Endothelial cell of umbilical vein (primary cell): ENCODE data around the gene CD44. TPM values are rescaled to one million over a fixed set of nuclear protein-coding genes. Genes with fewer than 3 reads are reported as not detected.

Experiments used
- BruUV-seq: library from RNA; stranded (reverse); fragments of 400-500 nt; replicated peaks from 2 replicates; lab custom pipeline; 2021; lab: Mats Ljungman, UMichigan
- CTCF ChIA-PET: fragments of 300-600, 350-600 bp; sonication (Branson Sonifier 250); formaldehyde crosslinking; loops from one replicate; lab custom pipeline; 2021; ENCODE audit warnings: antibody characterized with exemption, inconsistent platforms; lab: Charles Lee
- POLR2A ChIA-PET: fragments of 300-600, 350-600 bp; sonication (Branson Sonifier 250); formaldehyde crosslinking; loops from one replicate; lab custom pipeline; 2021; ENCODE audit warnings: antibody characterized with exemption, inconsistent platforms; lab: Charles Lee
- DNase-seq: peaks from one replicate; pipeline ENCODE4 v3.0.0-alpha.2; 2011; ENCODE audit warnings: low read depth, low spot score
- FAIRE-seq: peaks from 2 replicates; lab custom pipeline; 2011; peaks lifted over from hg19 to GRCh38; lab: Jason Lieb, UNC
- H2AFZ ChIP-seq: 2 replicates; pipeline ENCODE4 v1.6.0; 2012; ENCODE audit warnings: low read depth, low read length, control low read depth, inconsistent platforms
- H3K27ac ChIP-seq: 2 replicates; pipeline ENCODE4 v1.5.1; 2011; ENCODE audit warnings: low read depth, mild to moderate bottlenecking, control low read depth, low read length, moderate library complexity; ENCODE audit not compliant: insufficient read depth
- H3K27me3 ChIP-seq, 2 experiments: 2 replicates each; pipeline versions ENCODE4 v1.6.0 to v1.6.1; 2011; ENCODE audit warnings: low read length in 2 of 2, mixed read lengths in 1 of 2; ENCODE audit not compliant: control insufficient read depth in 2 of 2, insufficient read depth in 2 of 2
- H3K36me3 ChIP-seq, 2 experiments: 2 replicates in 1 of 2; 3 replicates in 1 of 2; pipeline ENCODE4 v1.5.1; 2011; ENCODE audit warnings: low read length in 2 of 2, mild to moderate bottlenecking in 1 of 2, moderate library complexity in 1 of 2; ENCODE audit not compliant: control insufficient read depth in 2 of 2, insufficient read depth in 2 of 2; ENCODE audit errors: extremely low read depth in 1 of 2
- H3K4me1 ChIP-seq: 3 replicates; pipeline ENCODE4 v1.5.1; 2011; ENCODE audit warnings: mild to moderate bottlenecking, low read length; ENCODE audit not compliant: control insufficient read depth, insufficient read depth; ENCODE audit errors: extremely low read depth
- H3K4me2 ChIP-seq: 2 replicates; pipeline ENCODE4 v1.6.1; 2011; ENCODE audit warnings: low read length, control low read depth, mixed read lengths; ENCODE audit not compliant: insufficient read depth
- H3K4me3 ChIP-seq, 3 experiments: fragments of 200-600 bp in 1 of 3; sonication (generic), shearing (Covaris generic) in 1 of 3; replicated peaks in 1 of 3; 2 replicates each; pipeline ENCODE4 v1.5.1; 2011 to 2016; ENCODE audit warnings: control low read depth in 3 of 3, low read length in 3 of 3, mild to moderate bottlenecking in 2 of 3, inconsistent platforms in 1 of 3, low read depth in 1 of 3, moderate library complexity in 1 of 3; ENCODE audit not compliant: insufficient read depth in 1 of 3
- H3K79me2 ChIP-seq: 2 replicates; pipeline ENCODE4 v1.6.0; 2012; ENCODE audit warnings: low read length, inconsistent platforms; ENCODE audit not compliant: control insufficient read depth, insufficient read depth
- H3K9ac ChIP-seq: replicated peaks from 2 replicates; pipeline ENCODE3; 2011; ENCODE audit warnings: low read length, control low read depth; ENCODE audit not compliant: insufficient read depth; ENCODE audit errors: extremely low read depth
- H3K9me1 ChIP-seq: replicated peaks from 3 replicates; pipeline ENCODE4 v1.6.0; 2011; ENCODE audit warnings: mild to moderate bottlenecking, low read length; ENCODE audit not compliant: control insufficient read depth, insufficient read depth; ENCODE audit errors: extremely low read depth
- H3K9me3 ChIP-seq: replicated peaks from 2 replicates; pipeline ENCODE4 v1.5.1; 2012; ENCODE audit warnings: low read length, inconsistent platforms; ENCODE audit not compliant: control insufficient read depth, insufficient read depth
- H4K20me1 ChIP-seq: replicated peaks from 2 replicates; pipeline ENCODE3; 2011; ENCODE audit warnings: mild to moderate bottlenecking, low read length; ENCODE audit not compliant: control insufficient read depth, insufficient read depth; ENCODE audit errors: extremely low read depth
- CTCF ChIP-seq, 2 donors: IDR thresholded peaks; 1 replicate in 1 of 2; 2 replicates in 1 of 2; pipeline ENCODE4 v1.5.1; 2011; ENCODE audit warnings: low read length in 2 of 2, mild to moderate bottlenecking in 2 of 2, moderate library complexity in 2 of 2, control low read depth in 1 of 2, inconsistent platforms in 1 of 2, low read depth in 1 of 2; ENCODE audit not compliant: insufficient read depth in 1 of 2; ENCODE audit errors: extremely low read depth in 1 of 2
- EZH2 ChIP-seq: IDR thresholded peaks from 2 replicates; pipeline ENCODE4 v1.6.1; 2012; ENCODE audit warnings: borderline replicate concordance, low read depth, mild to moderate bottlenecking, moderate library complexity, low read length, inconsistent platforms; ENCODE audit not compliant: severe bottlenecking
- FOS ChIP-seq: IDR thresholded peaks from 2 replicates; pipeline ENCODE4 v1.6.1; 2011; ENCODE audit warnings: mild to moderate bottlenecking, low read length, moderate library complexity, borderline replicate concordance; ENCODE audit not compliant: insufficient read depth
- GATA2 ChIP-seq: IDR thresholded peaks from 2 replicates; pipeline ENCODE4 v1.7.0; 2011; ENCODE audit warnings: low read depth, mild to moderate bottlenecking, moderate library complexity, mixed read lengths, low read length; ENCODE audit not compliant: insufficient read length, insufficient read depth
- JUN ChIP-seq: IDR thresholded peaks from 2 replicates; pipeline ENCODE4 v1.6.1; 2011; ENCODE audit warnings: borderline replicate concordance, low read depth; ENCODE audit not compliant: insufficient read length, insufficient read depth
- MAX ChIP-seq: IDR thresholded peaks from 2 replicates; pipeline ENCODE4 v1.6.1; 2011; ENCODE audit not compliant: insufficient read depth, insufficient read length
- MYC ChIP-seq: IDR thresholded peaks from one replicate; pipeline ENCODE4 v1.6.1; 2011; ENCODE audit warnings: mild to moderate bottlenecking, low read depth, low read length
- POLR2A ChIP-seq: IDR thresholded peaks from 2 replicates; pipeline ENCODE4 v1.6.1; 2012; ENCODE audit warnings: low read depth, mild to moderate bottlenecking, control low read depth, low read length
- POLR2AphosphoS5 ChIP-seq: IDR thresholded peaks from 2 replicates; pipeline ENCODE4 v1.6.1; 2012; ENCODE audit warnings: low read depth, mild to moderate bottlenecking, control low read depth, low read length, moderate library complexity; ENCODE audit not compliant: insufficient read depth
- dilution Hi-C: fragments of 300-500 bp; cut with MboI; formaldehyde crosslinking; loops from one replicate; pipeline ENCODE4 v1.15.0; 2019; ENCODE audit warnings: low sequenced_read_pairs; ENCODE audit not compliant: extremely low pct_ligation_motif_present
- intact Hi-C: fragments of 100-400 bp; cut with micrococcal nuclease; formaldehyde crosslinking; loops from one replicate; pipeline ENCODE4 v1.10.0; 2022
- polyA plus RNA-seq, 4 experiments: library from polyadenylated mRNA; depleted of rRNA in 3 of 4; stranded (reverse) in 3 of 4; unstranded in 1 of 4; fragments of >200 nt; gene quantifications; 2 replicates each; pipeline versions ENCODE4 v1.2.1 to v1.2.3, GENCODE V29; 2011 to 2012; ENCODE audit warnings: missing spikeins in 1 of 4
- total RNA-seq: library from RNA; stranded (reverse); gene quantifications from 2 replicates; pipeline ENCODE4 v1.2.3, GENCODE V29; 2021

The CD44 gene
- total and polyA plus RNA-seq, 2 donors (not counting 3 experiments of a cell fraction or from before 2014, with no cell fraction given): 25.5 to 26.3 TPM

- Histone ChIP-seq H3K27me3 (no peaks in the 10 kb centered on the region), H3K9me3 (no peaks in the 10 kb centered on the region), H3K36me3 (peaks cover 0 to 3% of the 10 kb centered on the region in 2 experiments), H3K27ac (no peak overlapping the region), H2AFZ (no peak overlapping the region), H3K9ac (no peak overlapping the region), H3K4me1 (peaks cover under 1% of the 10 kb centered on the region), H4K20me1 (no peaks in the 10 kb centered on the region), H3K4me3 (no peak overlapping the region), H3K9me1 (no peaks in the 10 kb centered on the region), H3K79me2 (peaks cover 7% of the 10 kb centered on the region), H3K4me2 (no peak overlapping the region)
- DNase-seq (no peak), FAIRE-seq (no peak)
- dilution Hi-C loops: no loop called here
- intact Hi-C loops: no loop called here
- TF ChIP-seq EZH2: no peak
- no peak for TF ChIP-seq JUN
- TF ChIP-seq FOS: no peak
- no peak for TF ChIP-seq GATA2
- TF ChIP-seq MAX: no peak
- no peak for TF ChIP-seq POLR2A
- no peak for TF ChIP-seq MYC
- no peak for TF ChIP-seq CTCF (IDR thresholded peaks at IDR 0.05; ENCODE audit: extremely low read depth in 1 of 2, insufficient read depth in 1 of 2, low read depth in 1 of 2, low read length in 2 of 2)
- TF ChIP-seq POLR2AphosphoS5: no peak
- ChIA-PET POLR2A (no interaction called here), CTCF (no interaction called here)
- no TSS peak for BruUV-seq
Observed at GRCh38 chr11:35208795-35209194, 69.8 kb downstream of the CD44 start.
